CD8-positive, alpha-beta memory T cell (primary cell): ENCODE results near the gene UBE2N. TPM values are rescaled to one million over a fixed set of nuclear protein-coding genes. Genes with fewer than 3 reads are reported as not detected.

ENCODE experiments used
- CTCF ChIA-PET: fragments of 350-600 bp; sonication (Branson Sonifier 250); formaldehyde crosslinking; loops from one replicate; lab custom pipeline; 2021; ENCODE audit warnings: antibody characterized with exemption; lab: Charles Lee
- POLR2A ChIA-PET: fragments of 350-600 bp; sonication (Branson Sonifier 250); formaldehyde crosslinking; loops from one replicate; lab custom pipeline; 2021; ENCODE audit warnings: antibody characterized with exemption; lab: Charles Lee
- DNase-seq, 5 donors: peaks; one replicate each; pipeline versions ENCODE4 v3.0.0 to v3.0.0-alpha.2; 2020 to 2022; ENCODE audit warnings: mixed read lengths in 1 of 5
- H3K27ac ChIP-seq: one replicate; pipeline ENCODE4 v1.7.0; 2013; ENCODE audit warnings: low read depth, mild to moderate bottlenecking, low read length, moderate library complexity
- H3K27me3 ChIP-seq: 2 replicates; pipeline ENCODE4 v1.7.0; 2013; ENCODE audit warnings: low read length, mild to moderate bottlenecking; ENCODE audit not compliant: insufficient read depth, poor library complexity, severe bottlenecking
- H3K36me3 ChIP-seq: 2 replicates; pipeline ENCODE4 v1.7.0; 2013; ENCODE audit warnings: mild to moderate bottlenecking, low read length, moderate library complexity; ENCODE audit not compliant: insufficient read depth
- H3K4me1 ChIP-seq: 2 replicates; pipeline ENCODE4 v1.7.0; 2013; ENCODE audit warnings: mild to moderate bottlenecking, low read length, moderate library complexity; ENCODE audit not compliant: insufficient read depth
- H3K4me3 ChIP-seq: 2 replicates; pipeline ENCODE4 v1.7.0; 2013; ENCODE audit warnings: mild to moderate bottlenecking, low read length
- H3K9me3 ChIP-seq: 2 replicates; pipeline ENCODE4 v1.7.0; 2013; ENCODE audit warnings: mild to moderate bottlenecking, low read length
- H3K27ac Mint-ChIP-seq, 8 donors: one replicate each; pipeline ENCODE4 v1.8.0; 2020 to 2021; ENCODE audit warnings: mixed read lengths in 8 of 8, mild to moderate bottlenecking in 6 of 8, inconsistent platforms in 3 of 8, moderate library complexity in 3 of 8
- H3K27me3 Mint-ChIP-seq, 2 donors: one replicate each; pipeline ENCODE4 v1.8.0; 2020 to 2021; ENCODE audit warnings: mixed read lengths in 2 of 2, mild to moderate bottlenecking in 1 of 2, moderate library complexity in 1 of 2
- H3K36me3 Mint-ChIP-seq, 3 donors: one replicate each; pipeline ENCODE4 v1.8.0; 2020 to 2021; ENCODE audit warnings: mixed read lengths in 3 of 3, inconsistent platforms in 1 of 3, mild to moderate bottlenecking in 1 of 3
- H3K4me1 Mint-ChIP-seq, 3 donors: one replicate each; pipeline ENCODE4 v1.8.0; 2020 to 2021; ENCODE audit warnings: mixed read lengths in 3 of 3, inconsistent platforms in 1 of 3, mild to moderate bottlenecking in 1 of 3
- H3K4me3 Mint-ChIP-seq, 7 donors: one replicate each; pipeline ENCODE4 v1.8.0; 2020 to 2021; ENCODE audit warnings: mixed read lengths in 7 of 7, mild to moderate bottlenecking in 6 of 7, moderate library complexity in 4 of 7, inconsistent platforms in 2 of 7
- H3K9me3 Mint-ChIP-seq, 5 donors: one replicate each; pipeline ENCODE4 v1.8.0; 2020 to 2022; ENCODE audit warnings: mixed read lengths in 5 of 5, mild to moderate bottlenecking in 3 of 5, moderate library complexity in 2 of 5, inconsistent platforms in 1 of 5
- polyA plus RNA-seq: library from polyadenylated mRNA; unstranded; fragments of 300-500 nt; fragmentation: Illumina TruSeq; gene quantifications from one replicate; pipeline ENCODE4 v1.2.3, GENCODE V29; 2021
- total RNA-seq, 2 experiments: library from RNA; stranded (reverse); gene quantifications; one replicate each; pipeline ENCODE4 v1.2.3, GENCODE V29; 2021

UBE2N gene
- total and polyA plus RNA-seq, 3 experiments from 2014 or later: 157 to 244 (median 236) TPM

- DNase-seq: no peak
- peaks cover 6 to 10% of the 10 kb centered on the region in 2 donors for H3K27me3 Mint-ChIP-seq
- POLR2A ChIA-PET: no interaction called here
Observed at GRCh38 chr12:93456077-93456476, 14.3 kb upstream of the UBE2N start.

GRCh38 chr12:93453633-93454032 is 11.9 kb upstream of the UBE2N start:
- Histone ChIP-seq H3K9me3 (no peaks in the 10 kb centered on the region), H3K4me3 (no peak overlapping the region), H3K27ac (no peak overlapping the region), H3K27me3 (no peaks in the 10 kb centered on the region), H3K36me3 (no peaks in the 10 kb centered on the region), H3K4me1 (peaks cover 4% of the 10 kb centered on the region)
- POLR2A ChIA-PET: no interaction called here
- Mint-ChIP-seq H3K4me3 (no peak overlapping the region), H3K27me3 (peaks cover 6 to 13% of the 10 kb centered on the region in 2 donors), H3K36me3 (no peaks in the 10 kb centered on the region), H3K9me3 (no peaks in the 10 kb centered on the region), H3K4me1 (peaks cover 0 to 6% (median 0%) of the 10 kb centered on the region in 3 donors), H3K27ac (no peak overlapping the region)
- CTCF ChIA-PET: no interaction called here
- no peak for DNase-seq

More at GRCh38 chr12:93456077-93456476, 14.3 kb upstream of the UBE2N start:
- H3K4me3 ChIP-seq: no peak overlapping the region
- H3K27ac ChIP-seq: no peak overlapping the region
- no peaks in the 10 kb centered on the region for H3K36me3 ChIP-seq
- no peaks in the 10 kb centered on the region for H3K4me1 Mint-ChIP-seq
- no peaks in the 10 kb centered on the region for H3K9me3 ChIP-seq
- CTCF ChIA-PET: no interaction called here
- H3K36me3 Mint-ChIP-seq: no peaks in the 10 kb centered on the region
- H3K27me3 ChIP-seq: no peaks in the 10 kb centered on the region
- no peaks in the 10 kb centered on the region for H3K9me3 Mint-ChIP-seq
- no peak overlapping the region for H3K4me3 Mint-ChIP-seq
- H3K4me1 ChIP-seq: no peaks in the 10 kb centered on the region
- H3K27ac Mint-ChIP-seq: no peak overlapping the region

- Histone ChIP-seq H3K4me1 (peaks cover 16% of the 10 kb centered on the region), H3K9me3 (no peaks in the 10 kb centered on the region), H3K27ac (no peak overlapping the region), H3K27me3 (no peaks in the 10 kb centered on the region), H3K36me3 (no peaks in the 10 kb centered on the region), H3K4me3 (no peak overlapping the region)
- Mint-ChIP-seq H3K27ac (no peak overlapping the region), H3K9me3 (no peaks in the 10 kb centered on the region), H3K4me1 (peaks cover 0 to 6% (median 2%) of the 10 kb centered on the region in 3 donors), H3K36me3 (no peaks in the 10 kb centered on the region), H3K27me3 (peaks cover 6 to 13% of the 10 kb centered on the region in 2 donors), H3K4me3 (no peak overlapping the region)
- DNase-seq: no peak
- ChIA-PET POLR2A (no interaction called here), CTCF (no interaction called here)
Observed at GRCh38 chr12:93451423-93452158, 9.8 kb upstream of the UBE2N start.

- peaks cover 16% of the 10 kb centered on the region for H3K4me1 ChIP-seq
- no peak overlapping the region for H3K27ac Mint-ChIP-seq
- H3K27me3 ChIP-seq: no peaks in the 10 kb centered on the region
- CTCF ChIA-PET: no interaction called here
- H3K36me3 ChIP-seq: no peaks in the 10 kb centered on the region
- peaks cover 0 to 6% (median 2%) of the 10 kb centered on the region in 3 donors for H3K4me1 Mint-ChIP-seq
- H3K9me3 Mint-ChIP-seq: no peaks in the 10 kb centered on the region
- H3K36me3 Mint-ChIP-seq: no peaks in the 10 kb centered on the region
- H3K9me3 ChIP-seq: no peaks in the 10 kb centered on the region
- no peak overlapping the region for H3K27ac ChIP-seq
- POLR2A ChIA-PET: no interaction called here
- peak overlapping the region in 1 of 7 donors; percentile 59 for H3K4me3 Mint-ChIP-seq
- no peak for DNase-seq
- H3K4me3 ChIP-seq: no peak overlapping the region
- H3K27me3 Mint-ChIP-seq: peaks cover 4 to 6% of the 10 kb centered on the region in 2 donors
Observed at GRCh38 chr12:93449277-93449676, 7.5 kb upstream of the UBE2N start.

- Histone ChIP-seq H3K27ac (no peak overlapping the region), H3K4me1 (peaks cover 16% of the 10 kb centered on the region), H3K36me3 (no peaks in the 10 kb centered on the region), H3K9me3 (no peaks in the 10 kb centered on the region), H3K4me3 (no peak overlapping the region), H3K27me3 (no peaks in the 10 kb centered on the region)
- peaks cover 4 to 6% of the 10 kb centered on the region in 2 donors for H3K27me3 Mint-ChIP-seq
- H3K4me3 Mint-ChIP-seq: peak overlapping the region in 1 of 7 donors; percentile 59
- ChIA-PET CTCF (no interaction called here), POLR2A (no interaction called here)
- no peaks in the 10 kb centered on the region for H3K9me3 Mint-ChIP-seq
- peaks cover 0 to 6% (median 2%) of the 10 kb centered on the region in 3 donors for H3K4me1 Mint-ChIP-seq
- no peaks in the 10 kb centered on the region for H3K36me3 Mint-ChIP-seq
- no peak for DNase-seq
- no peak overlapping the region for H3K27ac Mint-ChIP-seq
Observed at GRCh38 chr12:93448796-93449195, 7.0 kb upstream of the UBE2N start.

- no peaks in the 10 kb centered on the region for H3K9me3 ChIP-seq
- no peak overlapping the region for H3K4me3 ChIP-seq
- H3K4me1 ChIP-seq: peaks cover 20% of the 10 kb centered on the region
- H3K36me3 Mint-ChIP-seq: no peaks in the 10 kb centered on the region
- H3K27ac Mint-ChIP-seq: peak overlapping the region in 3 of 8 donors; percentile 27 to 55 (median 28)
- no peak overlapping the region for H3K27ac ChIP-seq
- POLR2A ChIA-PET: no interaction called here
- CTCF ChIA-PET: no interaction called here
- peak overlapping the region in 1 of 7 donors; percentile 1 for H3K4me3 Mint-ChIP-seq
- H3K4me1 Mint-ChIP-seq: peaks cover 3 to 7% (median 7%) of the 10 kb centered on the region in 3 donors
- no peaks in the 10 kb centered on the region for H3K36me3 ChIP-seq
- H3K27me3 Mint-ChIP-seq: peaks cover 4% of the 10 kb centered on the region in 2 donors
- peak in 1 of 5 donors; percentile 52 for DNase-seq
- H3K9me3 Mint-ChIP-seq: no peaks in the 10 kb centered on the region
- H3K27me3 ChIP-seq: no peaks in the 10 kb centered on the region
Observed at GRCh38 chr12:93447555-93448290, 6.0 kb upstream of the UBE2N start.

GRCh38 chr12:93443576-93443975 is 1.8 kb upstream of the UBE2N start:
- no peaks in the 10 kb centered on the region for H3K9me3 Mint-ChIP-seq
- ChIA-PET POLR2A (interaction anchor here (1.1 kb wide), 1 partner anchor 24 kb away, joined by 3 read pairs; the partner anchor contains the start of gene MRPL42), CTCF (interaction anchor here (1.5 kb wide), 1 partner anchor 346 kb away, joined by 3 read pairs; no protein-coding TSS in a partner anchor)
- no peak overlapping the region for H3K4me3 ChIP-seq
- no peak for DNase-seq
- H3K4me3 Mint-ChIP-seq: peak overlapping the region in 5 of 7 donors; percentile 12 to 97 (median 53)
- H3K4me1 Mint-ChIP-seq: peaks cover 30 to 38% (median 32%) of the 10 kb centered on the region in 3 donors
- peak overlapping the region in 6 of 8 donors; percentile 5 to 98 (median 71) for H3K27ac Mint-ChIP-seq
- H3K4me1 ChIP-seq: peaks cover 39% of the 10 kb centered on the region
- H3K27ac ChIP-seq: no peak overlapping the region
- no peaks in the 10 kb centered on the region for H3K36me3 ChIP-seq
- H3K27me3 ChIP-seq: no peaks in the 10 kb centered on the region
- H3K9me3 ChIP-seq: no peaks in the 10 kb centered on the region
- H3K27me3 Mint-ChIP-seq: peaks cover 0 to 1% of the 10 kb centered on the region in 2 donors
- peaks cover 0 to 10% (median 0%) of the 10 kb centered on the region in 3 donors for H3K36me3 Mint-ChIP-seq
